ENCODE data around the gene PFDN2. TPM values are rescaled to one million over a fixed set of nuclear protein-coding genes. Genes with fewer than 3 reads are reported as not detected.

PFDN2 gene
- total and polyA plus RNA-seq, 10 of the 15 experiments (the other 5 are each of a cell fraction or from before 2014, with no cell fraction given): 30.0 to 141 (median 80.5) TPM

DNA sequence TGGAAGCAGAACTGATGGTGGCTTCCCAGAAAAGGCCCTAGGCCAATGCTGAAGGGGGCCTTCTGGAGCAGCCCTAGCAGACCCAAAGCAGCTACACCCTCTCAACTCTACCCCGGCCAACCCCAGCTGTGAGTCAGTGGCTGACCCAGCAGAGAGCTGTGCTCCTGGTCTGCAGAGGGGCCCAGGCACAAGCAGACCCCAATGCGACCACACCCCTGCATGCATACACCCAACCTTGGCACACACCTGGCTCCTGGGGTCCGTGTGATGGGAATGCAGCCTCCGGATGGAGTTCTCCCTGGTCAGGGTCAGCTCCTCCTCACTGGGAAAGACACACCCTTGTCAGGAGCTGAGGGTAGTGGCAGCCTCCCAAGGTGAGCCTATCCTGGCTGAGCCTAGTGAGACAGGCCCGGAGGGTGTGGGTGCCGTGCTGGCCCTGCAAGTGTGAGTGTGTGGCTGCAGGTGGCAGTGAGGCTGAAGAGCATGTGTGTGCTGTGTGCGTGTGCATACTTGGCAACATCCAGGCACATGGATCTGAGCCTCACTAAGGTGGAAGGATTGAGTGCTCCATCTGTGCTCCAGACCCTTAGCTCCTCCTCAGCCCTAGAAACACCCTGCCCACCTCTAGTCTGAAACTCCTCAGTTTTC is 44.2 kb downstream of the PFDN2 start:
- intact Hi-C loops (cut with micrococcal nuclease; ENCODE audit: unreplicated experiment): no loop called here
- POLR2A ChIA-PET: interaction anchor here (0.6 kb wide), 1 partner anchor 197 kb away, joined by 3 read pairs; no protein-coding TSS in a partner anchor
- FAIRE-seq: no peak

More for the DNA sequence above, 44.2 kb downstream of the PFDN2 start:
- H3K27ac ChIP-seq (ENCODE audit: control insufficient read depth, insufficient read depth): no peak overlapping the region
- TF ChIP-seq, protein P1, sequence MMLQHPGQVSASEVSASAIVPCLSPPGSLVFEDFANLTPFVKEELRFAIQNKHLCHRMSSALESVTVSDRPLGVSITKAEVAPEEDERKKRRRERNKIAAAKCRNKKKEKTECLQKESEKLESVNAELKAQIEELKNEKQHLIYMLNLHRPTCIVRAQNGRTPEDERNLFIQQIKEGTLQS (IDR thresholded peaks at IDR 0.05; ENCODE audit: borderline replicate concordance, extremely low read depth, low read depth, low read length): no peak
- TF ChIP-seq NBN (IDR thresholded peaks at IDR 0.05) (no peak), ZNF384 (IDR thresholded peaks at IDR 0.05; ENCODE audit: borderline replicate concordance, low read depth, low read length) (no peak), MTA3 (IDR thresholded peaks at IDR 0.05; ENCODE audit: borderline replicate concordance, low read length) (no peak), TARDBP (IDR thresholded peaks at IDR 0.05; ENCODE audit: borderline replicate concordance) (no peak), RBBP5 (conservative IDR thresholded peaks at IDR 0.05) (no peak)
- TF ChIP-seq, protein P2, sequence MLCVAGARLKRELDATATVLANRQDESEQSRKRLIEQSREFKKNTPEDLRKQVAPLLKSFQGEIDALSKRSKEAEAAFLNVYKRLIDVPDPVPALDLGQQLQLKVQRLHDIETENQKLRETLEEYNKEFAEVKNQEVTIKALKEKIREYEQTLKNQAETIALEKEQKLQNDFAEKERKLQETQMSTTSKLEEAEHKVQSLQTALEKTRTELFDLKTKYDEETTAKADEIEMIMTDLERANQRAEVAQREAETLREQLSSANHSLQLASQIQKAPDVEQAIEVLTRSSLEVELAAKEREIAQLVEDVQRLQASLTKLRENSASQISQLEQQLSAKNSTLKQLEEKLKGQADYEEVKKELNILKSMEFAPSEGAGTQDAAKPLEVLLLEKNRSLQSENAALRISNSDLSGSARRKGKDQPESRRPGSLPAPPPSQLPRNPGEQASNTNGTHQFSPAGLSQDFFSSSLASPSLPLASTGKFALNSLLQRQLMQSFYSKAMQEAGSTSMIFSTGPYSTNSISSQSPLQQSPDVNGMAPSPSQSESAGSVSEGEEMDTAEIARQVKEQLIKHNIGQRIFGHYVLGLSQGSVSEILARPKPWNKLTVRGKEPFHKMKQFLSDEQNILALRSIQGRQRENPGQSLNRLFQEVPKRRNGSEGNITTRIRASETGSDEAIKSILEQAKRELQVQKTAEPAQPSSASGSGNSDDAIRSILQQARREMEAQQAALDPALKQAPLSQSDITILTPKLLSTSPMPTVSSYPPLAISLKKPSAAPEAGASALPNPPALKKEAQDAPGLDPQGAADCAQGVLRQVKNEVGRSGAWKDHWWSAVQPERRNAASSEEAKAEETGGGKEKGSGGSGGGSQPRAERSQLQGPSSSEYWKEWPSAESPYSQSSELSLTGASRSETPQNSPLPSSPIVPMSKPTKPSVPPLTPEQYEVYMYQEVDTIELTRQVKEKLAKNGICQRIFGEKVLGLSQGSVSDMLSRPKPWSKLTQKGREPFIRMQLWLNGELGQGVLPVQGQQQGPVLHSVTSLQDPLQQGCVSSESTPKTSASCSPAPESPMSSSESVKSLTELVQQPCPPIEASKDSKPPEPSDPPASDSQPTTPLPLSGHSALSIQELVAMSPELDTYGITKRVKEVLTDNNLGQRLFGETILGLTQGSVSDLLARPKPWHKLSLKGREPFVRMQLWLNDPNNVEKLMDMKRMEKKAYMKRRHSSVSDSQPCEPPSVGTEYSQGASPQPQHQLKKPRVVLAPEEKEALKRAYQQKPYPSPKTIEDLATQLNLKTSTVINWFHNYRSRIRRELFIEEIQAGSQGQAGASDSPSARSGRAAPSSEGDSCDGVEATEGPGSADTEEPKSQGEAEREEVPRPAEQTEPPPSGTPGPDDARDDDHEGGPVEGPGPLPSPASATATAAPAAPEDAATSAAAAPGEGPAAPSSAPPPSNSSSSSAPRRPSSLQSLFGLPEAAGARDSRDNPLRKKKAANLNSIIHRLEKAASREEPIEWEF (IDR thresholded peaks at IDR 0.05; ENCODE audit: insufficient replicate concordance, low read depth, low read length): no peak
- no TSS peak for BruUV-seq (replicated peaks)
- RAD21 ChIA-PET (ENCODE audit: unreplicated experiment): interaction anchor here (1.3 to 6.4 kb wide), 2 partner anchors 22 to 29 kb away, joined by 3 to 90 read pairs; partner anchors contain the start of gene KLHDC9
- peaks cover 13% of the 10 kb centered on the region for H3K79me2 ChIP-seq (ENCODE audit: control insufficient read depth, insufficient read depth, low read length)
- H3K9me3 ChIP-seq (replicated peaks; ENCODE audit: control insufficient read depth, insufficient read depth, low read length): no peaks in the 10 kb centered on the region
- no peak overlapping the region; the same call in 1 of the 2 replicates for H3K4me2 ChIP-seq (ENCODE audit: control insufficient read depth, insufficient read depth)
- 60% methylated on average over 7 of the region's 7 CpGs for WGBS (ENCODE audit: insufficient coverage, insufficient replicate concordance, low lambda C conversion rate, missing lambda C conversion rate)
- CTCF ChIA-PET: interaction anchor here (0.7 to 4.8 kb wide), 6 partner anchors 19 to 559 kb away, joined by 3 to 52 read pairs (median 3); no protein-coding TSS in a partner anchor
- H3K36me3 ChIP-seq (ENCODE audit: control insufficient read depth in 2 of 2, insufficient read depth in 2 of 2, low read length in 1 of 2): no peaks in the 10 kb centered on the region
- no peak overlapping the region for H3K4me3 ChIP-seq
- in situ Hi-C loops (cut with MboI): no loop called here
- no peak overlapping the region for H2AFZ ChIP-seq (ENCODE audit: control insufficient read depth, low read depth, low read length)
- no peak overlapping the region for H3K9ac ChIP-seq (ENCODE audit: control insufficient read depth, insufficient read depth, low read length)
- H3K4me1 ChIP-seq (ENCODE audit: control insufficient read depth, insufficient read depth, low read length): peaks cover 11% of the 10 kb centered on the region
- no peaks in the 10 kb centered on the region for H4K20me1 ChIP-seq (ENCODE audit: control insufficient read depth, insufficient read depth)
- H3K27me3 ChIP-seq (replicated peaks in 1 of 2; ENCODE audit: control insufficient read depth in 2 of 2, insufficient read depth in 2 of 2, low read length in 1 of 2): no peaks in the 10 kb centered on the region
- DNase-seq (ENCODE audit: low read depth, low spot score) (no peak), ATAC-seq (no peak)
- SMC1A ChIA-PET (ENCODE audit: uncharacterized antibody, unreplicated experiment): interaction anchor here (0.8 to 1.3 kb wide), 2 partner anchors 21 to 76 kb away, joined by 5 read pairs; no protein-coding TSS in a partner anchor
